KMS-11 (cell line): ENCODE data around the gene KRT39.

ENCODE experiments used
- H2AFZ ChIP-seq: fragments of 200-600 bp; sonication (generic); 2 replicates; pipeline ENCODE4 v1.6.1; 2016; ENCODE audit warnings: antibody characterized with exemption, mixed run types, low read depth
- H3K27ac ChIP-seq: fragments of 200-600 bp; sonication (generic); 2 replicates; pipeline ENCODE4 v1.6.1; 2016; ENCODE audit warnings: mild to moderate bottlenecking, mixed run types
- H3K27me3 ChIP-seq: fragments of 200-600 bp; sonication (generic); 2 replicates; pipeline ENCODE4 v1.6.1; 2017; ENCODE audit warnings: mild to moderate bottlenecking, low read depth, mixed run types, moderate library complexity; ENCODE audit not compliant: insufficient read depth
- H3K36me3 ChIP-seq: fragments of 200-600 bp; sonication (generic); 2 replicates; pipeline ENCODE4 v1.6.1; 2017; ENCODE audit warnings: mild to moderate bottlenecking, mixed run types; ENCODE audit not compliant: insufficient read depth
- H3K4me1 ChIP-seq: fragments of 200-600 bp; sonication (generic); 2 replicates; pipeline ENCODE4 v1.6.1; 2016; ENCODE audit warnings: mild to moderate bottlenecking, low read depth, mixed run types; ENCODE audit not compliant: poor library complexity, severe bottlenecking
- H3K4me2 ChIP-seq: fragments of 200-600 bp; sonication (generic); 2 replicates; pipeline ENCODE4 v1.7.0; 2016; ENCODE audit warnings: mild to moderate bottlenecking, mixed run types
- H3K4me3 ChIP-seq: fragments of 200-600 bp; sonication (generic); IDR thresholded peaks from 2 replicates; pipeline ENCODE4 v1.6.1; 2017; ENCODE audit warnings: low read depth, low read length, mixed read lengths; ENCODE audit not compliant: insufficient read depth
- H3K79me2 ChIP-seq: fragments of 200-600 bp; sonication (generic); 2 replicates; pipeline ENCODE4 v1.6.1; 2016; ENCODE audit warnings: low read depth, mixed run types; ENCODE audit not compliant: insufficient read depth
- H3K9ac ChIP-seq: fragments of 200-600 bp; sonication (generic); 2 replicates; pipeline ENCODE4 v1.6.1; 2016; ENCODE audit warnings: mild to moderate bottlenecking, mixed run types
- H4K20me1 ChIP-seq: fragments of 200-600 bp; sonication (generic); 2 replicates; pipeline ENCODE4 v1.6.1; 2016; ENCODE audit warnings: mild to moderate bottlenecking, mixed run types; ENCODE audit not compliant: insufficient read depth
- CTCF ChIP-seq: fragments of 200-600 bp; sonication (generic); conservative IDR thresholded peaks from 2 replicates; pipeline ENCODE4 v1.6.1; 2017; ENCODE audit warnings: low read depth, mild to moderate bottlenecking, antibody characterized with exemption, low read length, moderate library complexity, mixed read lengths

Gene KRT39

GRCh38 chr17:41012326-41013120, 45.8 kb upstream of the KRT39 start:
- Histone ChIP-seq H2AFZ (no peak overlapping the region), H3K9ac (no peak overlapping the region), H3K36me3 (no peaks in the 10 kb centered on the region), H3K27ac (no peak overlapping the region), H4K20me1 (no peaks in the 10 kb centered on the region), H3K4me2 (no peak overlapping the region), H3K27me3 (no peaks in the 10 kb centered on the region), H3K4me1 (no peaks in the 10 kb centered on the region), H3K4me3 (no peak overlapping the region), H3K79me2 (no peaks in the 10 kb centered on the region)
- no peak for TF ChIP-seq CTCF

- H3K4me2 ChIP-seq = no peak overlapping the region
- H3K27me3 ChIP-seq = no peaks in the 10 kb centered on the region
- TF ChIP-seq CTCF = no peak
- no peaks in the 10 kb centered on the region for H3K79me2 ChIP-seq
- H3K4me3 ChIP-seq = no peak overlapping the region
- no peaks in the 10 kb centered on the region for H3K4me1 ChIP-seq
- H3K27ac ChIP-seq = no peak overlapping the region
- H3K9ac ChIP-seq = no peak overlapping the region
- H3K36me3 ChIP-seq = no peaks in the 10 kb centered on the region
- no peaks in the 10 kb centered on the region for H4K20me1 ChIP-seq
- H2AFZ ChIP-seq = no peak overlapping the region
Observed at GRCh38 chr17:41010441-41010840, 43.7 kb upstream of the KRT39 start.

- Histone ChIP-seq H3K27ac (no peak overlapping the region), H3K9ac (no peak overlapping the region), H3K4me1 (no peaks in the 10 kb centered on the region), H2AFZ (no peak overlapping the region), H3K4me2 (no peak overlapping the region), H4K20me1 (no peaks in the 10 kb centered on the region), H3K4me3 (no peak overlapping the region), H3K36me3 (no peaks in the 10 kb centered on the region), H3K27me3 (no peaks in the 10 kb centered on the region), H3K79me2 (no peaks in the 10 kb centered on the region)
- no peak for TF ChIP-seq CTCF
Observed at GRCh38 chr17:41009936-41010335, 43.2 kb upstream of the KRT39 start.

- Histone ChIP-seq H3K27me3 (no peaks in the 10 kb centered on the region), H4K20me1 (no peaks in the 10 kb centered on the region), H3K4me2 (no peak overlapping the region), H3K27ac (no peak overlapping the region), H2AFZ (no peak overlapping the region), H3K4me3 (no peak overlapping the region), H3K36me3 (no peaks in the 10 kb centered on the region), H3K4me1 (no peaks in the 10 kb centered on the region), H3K9ac (no peak overlapping the region), H3K79me2 (no peaks in the 10 kb centered on the region)
- no peak for TF ChIP-seq CTCF
Observed at GRCh38 chr17:41009301-41009760, 42.6 kb upstream of the KRT39 start.
